DOHH2 (cell line): ENCODE results near the gene CCDC177.

Experiments
- H3F3A ChIP-seq: fragments of 200-600 bp; sonication (generic), shearing (Covaris generic); 2 replicates; pipeline ENCODE4 v1.6.0; 2016; ENCODE audit warnings: antibody characterized with exemption, mild to moderate bottlenecking; ENCODE audit not compliant: control insufficient read depth, insufficient read depth
- H3K27ac ChIP-seq: fragments of 200-600 bp; sonication (generic); 2 replicates; pipeline ENCODE4 v1.5.1; 2014; ENCODE audit warnings: low read depth, mild to moderate bottlenecking, low read length, moderate library complexity
- H3K27me3 ChIP-seq: fragments of 200-600 bp; sonication (generic); 2 replicates; pipeline ENCODE4 v1.6.1; 2014; ENCODE audit warnings: mild to moderate bottlenecking, low read length, mixed read lengths; ENCODE audit not compliant: control insufficient read depth
- H3K36me3 ChIP-seq: fragments of 200-600 bp; sonication (generic); 2 replicates; pipeline ENCODE4 v1.6.1; 2014; ENCODE audit warnings: mild to moderate bottlenecking, low read length, moderate library complexity, mixed read lengths; ENCODE audit not compliant: control insufficient read depth
- H3K4me1 ChIP-seq: fragments of 200-600 bp; sonication (generic); 2 replicates; pipeline ENCODE4 v1.6.1; 2014; ENCODE audit warnings: mild to moderate bottlenecking, low read length, mixed read lengths; ENCODE audit not compliant: control insufficient read depth
- H3K4me2 ChIP-seq: fragments of 200-600 bp; sonication (generic); 2 replicates; pipeline ENCODE4 v1.6.0; 2014; ENCODE audit warnings: mild to moderate bottlenecking, low read length, moderate library complexity
- H3K4me3 ChIP-seq: fragments of 200-600 bp; sonication (generic); 2 replicates; pipeline ENCODE4 v1.5.1; 2014; ENCODE audit warnings: mild to moderate bottlenecking, low read length, mixed read lengths
- H3K79me2 ChIP-seq: fragments of 200-600 bp; sonication (generic); 2 replicates; pipeline ENCODE4 v1.6.1; 2014; ENCODE audit warnings: mild to moderate bottlenecking, low read length, mixed read lengths; ENCODE audit not compliant: control insufficient read depth
- H3K9me2 ChIP-seq: fragments of 200-600 bp; sonication (generic); replicated peaks from 2 replicates; pipeline ENCODE4 v1.6.1; 2014; ENCODE audit warnings: mild to moderate bottlenecking, low read length, mixed read lengths; ENCODE audit not compliant: control insufficient read depth
- H3K9me3 ChIP-seq: fragments of 200-600 bp; sonication (generic); 2 replicates; pipeline ENCODE4 v1.6.1; 2014; ENCODE audit warnings: antibody characterized with exemption, low read length, mixed read lengths; ENCODE audit not compliant: control insufficient read depth, insufficient read depth
- H4K20me1 ChIP-seq: fragments of 200-600 bp; sonication (generic); 2 replicates; pipeline ENCODE4 v1.6.0; 2014; ENCODE audit warnings: low read depth, mild to moderate bottlenecking, antibody characterized with exemption, low read length, moderate library complexity; ENCODE audit not compliant: control insufficient read depth, insufficient read depth
- EZH2phosphoT487 ChIP-seq: fragments of 200-600 bp; sonication (generic); IDR thresholded peaks from 2 replicates; pipeline ENCODE4 v1.6.1; 2017; ENCODE audit warnings: borderline replicate concordance, mild to moderate bottlenecking, antibody characterized with exemption, low read length, moderate library complexity, mixed read lengths
- TF ChIP-seq, protein P1 (sequence below): fragments of 200-600 bp; sonication (generic); IDR thresholded peaks from one replicate; pipeline ENCODE4 v1.5.1; 2014; ENCODE audit warnings: antibody characterized with exemption, mild to moderate bottlenecking, low read depth, low read length; ENCODE audit not compliant: poor library complexity, severe bottlenecking

The CCDC177 gene

GRCh38 chr14:69615496-69616407, 41.1 kb upstream of the CCDC177 start:
- H3K79me2 ChIP-seq = peaks cover 76% of the 10 kb centered on the region
- peaks cover 34% of the 10 kb centered on the region for H3F3A ChIP-seq
- no peaks in the 10 kb centered on the region for H3K9me2 ChIP-seq
- no peak for TF ChIP-seq EZH2phosphoT487
- TF ChIP-seq, protein P1, sequence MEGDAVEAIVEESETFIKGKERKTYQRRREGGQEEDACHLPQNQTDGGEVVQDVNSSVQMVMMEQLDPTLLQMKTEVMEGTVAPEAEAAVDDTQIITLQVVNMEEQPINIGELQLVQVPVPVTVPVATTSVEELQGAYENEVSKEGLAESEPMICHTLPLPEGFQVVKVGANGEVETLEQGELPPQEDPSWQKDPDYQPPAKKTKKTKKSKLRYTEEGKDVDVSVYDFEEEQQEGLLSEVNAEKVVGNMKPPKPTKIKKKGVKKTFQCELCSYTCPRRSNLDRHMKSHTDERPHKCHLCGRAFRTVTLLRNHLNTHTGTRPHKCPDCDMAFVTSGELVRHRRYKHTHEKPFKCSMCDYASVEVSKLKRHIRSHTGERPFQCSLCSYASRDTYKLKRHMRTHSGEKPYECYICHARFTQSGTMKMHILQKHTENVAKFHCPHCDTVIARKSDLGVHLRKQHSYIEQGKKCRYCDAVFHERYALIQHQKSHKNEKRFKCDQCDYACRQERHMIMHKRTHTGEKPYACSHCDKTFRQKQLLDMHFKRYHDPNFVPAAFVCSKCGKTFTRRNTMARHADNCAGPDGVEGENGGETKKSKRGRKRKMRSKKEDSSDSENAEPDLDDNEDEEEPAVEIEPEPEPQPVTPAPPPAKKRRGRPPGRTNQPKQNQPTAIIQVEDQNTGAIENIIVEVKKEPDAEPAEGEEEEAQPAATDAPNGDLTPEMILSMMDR = no peak
- no peaks in the 10 kb centered on the region for H3K27me3 ChIP-seq
- H3K4me1 ChIP-seq = peaks cover 81% of the 10 kb centered on the region
- H3K4me2 ChIP-seq = peak overlapping the region; percentile 94
- 0 out of 2 replicates have a peak, but pooled peaks cover 3% of the 10 kb centered on the region for H4K20me1 ChIP-seq
- peak overlapping the region; percentile 95 for H3K4me3 ChIP-seq
- H3K27ac ChIP-seq = peak overlapping the region; percentile 92
- peaks cover 52% of the 10 kb centered on the region for H3K36me3 ChIP-seq
- no peaks in the 10 kb centered on the region for H3K9me3 ChIP-seq

DNA sequence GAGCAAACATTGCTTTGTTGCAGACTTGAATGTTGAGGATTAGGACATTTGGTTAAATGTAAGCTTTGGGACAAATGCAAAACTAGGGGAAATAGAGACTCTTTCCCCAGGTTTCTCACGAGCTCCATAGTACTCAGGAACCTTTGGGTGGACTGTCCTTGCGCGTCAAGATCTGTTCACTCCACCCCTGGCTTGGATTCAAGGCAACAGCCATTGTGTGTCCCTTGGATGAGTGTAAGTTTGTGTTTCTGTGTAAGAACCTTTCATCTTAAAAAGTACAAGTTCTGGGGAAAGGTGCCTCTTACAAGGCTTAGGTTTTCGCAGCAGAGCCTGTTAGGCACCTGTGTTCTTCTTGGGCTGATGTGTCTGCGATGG, 40.4 kb upstream of the CCDC177 start:
- H4K20me1 ChIP-seq = 0 out of 2 replicates have a peak, but pooled peaks cover 2% of the 10 kb centered on the region
- peaks cover 69% of the 10 kb centered on the region for H3K79me2 ChIP-seq
- peaks cover 34% of the 10 kb centered on the region for H3F3A ChIP-seq
- H3K27ac ChIP-seq = peak overlapping the region; percentile 92
- peaks cover 82% of the 10 kb centered on the region for H3K4me1 ChIP-seq
- no peaks in the 10 kb centered on the region for H3K27me3 ChIP-seq
- peak overlapping the region; percentile 94 for H3K4me2 ChIP-seq
- H3K9me3 ChIP-seq = no peaks in the 10 kb centered on the region
- TF ChIP-seq, protein P1 = no peak
- TF ChIP-seq EZH2phosphoT487 = no peak
- H3K4me3 ChIP-seq = peak overlapping the region; percentile 95
- H3K9me2 ChIP-seq = no peaks in the 10 kb centered on the region
- peaks cover 50% of the 10 kb centered on the region for H3K36me3 ChIP-seq

- Histone ChIP-seq H3K9me3 (no peaks in the 10 kb centered on the region), H3K27me3 (no peaks in the 10 kb centered on the region), H3K9me2 (no peaks in the 10 kb centered on the region), H3K79me2 (peaks cover 64% of the 10 kb centered on the region), H3F3A (peaks cover 34% of the 10 kb centered on the region), H3K4me1 (peaks cover 82% of the 10 kb centered on the region), H3K27ac (peak overlapping the region; percentile 92), H3K4me3 (peak overlapping the region; percentile 95), H3K36me3 (peaks cover 49% of the 10 kb centered on the region), H4K20me1 (no peaks in the 10 kb centered on the region), H3K4me2 (peak overlapping the region; percentile 94)
- TF ChIP-seq, protein P1 = no peak
- no peak for TF ChIP-seq EZH2phosphoT487
Measured at GRCh38 chr14:69614592-69614991, 39.9 kb upstream of the CCDC177 start.
